Endothelial cell of umbilical vein (primary cell): Measurements from ENCODE around the gene TUBGCP3. TPM values are rescaled to one million over a fixed set of nuclear protein-coding genes. Genes with fewer than 3 reads are reported as not detected.

Source experiments
- BruUV-seq: library from RNA; stranded (reverse); fragments of 400-500 nt; replicated peaks from 2 replicates; lab custom pipeline; 2021; lab: Mats Ljungman, UMichigan
- CTCF ChIA-PET: fragments of 300-600, 350-600 bp; sonication (Branson Sonifier 250); formaldehyde crosslinking; loops from one replicate; lab custom pipeline; 2021; ENCODE audit warnings: antibody characterized with exemption, inconsistent platforms; lab: Charles Lee
- POLR2A ChIA-PET: fragments of 300-600, 350-600 bp; sonication (Branson Sonifier 250); formaldehyde crosslinking; loops from one replicate; lab custom pipeline; 2021; ENCODE audit warnings: antibody characterized with exemption, inconsistent platforms; lab: Charles Lee
- DNase-seq: peaks from one replicate; pipeline ENCODE4 v3.0.0-alpha.2; 2011; ENCODE audit warnings: low read depth, low spot score
- FAIRE-seq: peaks from 2 replicates; lab custom pipeline; 2011; peaks lifted over from hg19 to GRCh38; lab: Jason Lieb, UNC
- H2AFZ ChIP-seq: 2 replicates; pipeline ENCODE4 v1.6.0; 2012; ENCODE audit warnings: low read depth, low read length, control low read depth, inconsistent platforms
- H3K27ac ChIP-seq: 2 replicates; pipeline ENCODE4 v1.5.1; 2011; ENCODE audit warnings: low read depth, mild to moderate bottlenecking, control low read depth, low read length, moderate library complexity; ENCODE audit not compliant: insufficient read depth
- H3K27me3 ChIP-seq, 2 experiments: 2 replicates each; pipeline versions ENCODE4 v1.6.0 to v1.6.1; 2011; ENCODE audit warnings: low read length in 2 of 2, mixed read lengths in 1 of 2; ENCODE audit not compliant: control insufficient read depth in 2 of 2, insufficient read depth in 2 of 2
- H3K36me3 ChIP-seq, 2 experiments: 2 replicates in 1 of 2; 3 replicates in 1 of 2; pipeline ENCODE4 v1.5.1; 2011; ENCODE audit warnings: low read length in 2 of 2, mild to moderate bottlenecking in 1 of 2, moderate library complexity in 1 of 2; ENCODE audit not compliant: control insufficient read depth in 2 of 2, insufficient read depth in 2 of 2; ENCODE audit errors: extremely low read depth in 1 of 2
- H3K4me1 ChIP-seq: 3 replicates; pipeline ENCODE4 v1.5.1; 2011; ENCODE audit warnings: mild to moderate bottlenecking, low read length; ENCODE audit not compliant: control insufficient read depth, insufficient read depth; ENCODE audit errors: extremely low read depth
- H3K4me2 ChIP-seq: 2 replicates; pipeline ENCODE4 v1.6.1; 2011; ENCODE audit warnings: low read length, control low read depth, mixed read lengths; ENCODE audit not compliant: insufficient read depth
- H3K4me3 ChIP-seq, 3 experiments: fragments of 200-600 bp in 1 of 3; sonication (generic), shearing (Covaris generic) in 1 of 3; replicated peaks in 1 of 3; 2 replicates each; pipeline ENCODE4 v1.5.1; 2011 to 2016; ENCODE audit warnings: control low read depth in 3 of 3, low read length in 3 of 3, mild to moderate bottlenecking in 2 of 3, inconsistent platforms in 1 of 3, low read depth in 1 of 3, moderate library complexity in 1 of 3; ENCODE audit not compliant: insufficient read depth in 1 of 3
- H3K79me2 ChIP-seq: 2 replicates; pipeline ENCODE4 v1.6.0; 2012; ENCODE audit warnings: low read length, inconsistent platforms; ENCODE audit not compliant: control insufficient read depth, insufficient read depth
- H3K9ac ChIP-seq: replicated peaks from 2 replicates; pipeline ENCODE3; 2011; ENCODE audit warnings: low read length, control low read depth; ENCODE audit not compliant: insufficient read depth; ENCODE audit errors: extremely low read depth
- H3K9me1 ChIP-seq: replicated peaks from 3 replicates; pipeline ENCODE4 v1.6.0; 2011; ENCODE audit warnings: mild to moderate bottlenecking, low read length; ENCODE audit not compliant: control insufficient read depth, insufficient read depth; ENCODE audit errors: extremely low read depth
- H3K9me3 ChIP-seq: replicated peaks from 2 replicates; pipeline ENCODE4 v1.5.1; 2012; ENCODE audit warnings: low read length, inconsistent platforms; ENCODE audit not compliant: control insufficient read depth, insufficient read depth
- H4K20me1 ChIP-seq: replicated peaks from 2 replicates; pipeline ENCODE3; 2011; ENCODE audit warnings: mild to moderate bottlenecking, low read length; ENCODE audit not compliant: control insufficient read depth, insufficient read depth; ENCODE audit errors: extremely low read depth
- EZH2 ChIP-seq: IDR thresholded peaks from 2 replicates; pipeline ENCODE4 v1.6.1; 2012; ENCODE audit warnings: borderline replicate concordance, low read depth, mild to moderate bottlenecking, moderate library complexity, low read length, inconsistent platforms; ENCODE audit not compliant: severe bottlenecking
- GATA2 ChIP-seq: IDR thresholded peaks from 2 replicates; pipeline ENCODE4 v1.7.0; 2011; ENCODE audit warnings: low read depth, mild to moderate bottlenecking, moderate library complexity, mixed read lengths, low read length; ENCODE audit not compliant: insufficient read length, insufficient read depth
- JUN ChIP-seq: IDR thresholded peaks from 2 replicates; pipeline ENCODE4 v1.6.1; 2011; ENCODE audit warnings: borderline replicate concordance, low read depth; ENCODE audit not compliant: insufficient read length, insufficient read depth
- MAX ChIP-seq: IDR thresholded peaks from 2 replicates; pipeline ENCODE4 v1.6.1; 2011; ENCODE audit not compliant: insufficient read depth, insufficient read length
- MYC ChIP-seq: IDR thresholded peaks from one replicate; pipeline ENCODE4 v1.6.1; 2011; ENCODE audit warnings: mild to moderate bottlenecking, low read depth, low read length
- POLR2A ChIP-seq: IDR thresholded peaks from 2 replicates; pipeline ENCODE4 v1.6.1; 2012; ENCODE audit warnings: low read depth, mild to moderate bottlenecking, control low read depth, low read length
- dilution Hi-C: fragments of 300-500 bp; cut with MboI; formaldehyde crosslinking; loops from one replicate; pipeline ENCODE4 v1.15.0; 2019; ENCODE audit warnings: low sequenced_read_pairs; ENCODE audit not compliant: extremely low pct_ligation_motif_present
- intact Hi-C: fragments of 100-400 bp; cut with micrococcal nuclease; formaldehyde crosslinking; loops from one replicate; pipeline ENCODE4 v1.10.0; 2022
- polyA plus RNA-seq, 4 experiments: library from polyadenylated mRNA; depleted of rRNA in 3 of 4; stranded (reverse) in 3 of 4; unstranded in 1 of 4; fragments of >200 nt; gene quantifications; 2 replicates each; pipeline versions ENCODE4 v1.2.1 to v1.2.3, GENCODE V29; 2011 to 2012; ENCODE audit warnings: missing spikeins in 1 of 4
- total RNA-seq: library from RNA; stranded (reverse); gene quantifications from 2 replicates; pipeline ENCODE4 v1.2.3, GENCODE V29; 2021

TUBGCP3 gene
- total and polyA plus RNA-seq, 2 donors (not counting 3 experiments of a cell fraction or from before 2014, with no cell fraction given), result 36.4 to 47.7 TPM

GRCh38 chr13:112516218-112516617 lies 71.7 kb downstream of the TUBGCP3 start:
- H2AFZ ChIP-seq, result no peak overlapping the region
- POLR2A ChIA-PET, result no interaction called here
- H3K9me3 ChIP-seq, result no peaks in the 10 kb centered on the region
- intact Hi-C loops, result no loop called here
- H3K4me2 ChIP-seq, result no peak overlapping the region
- no TSS peak for BruUV-seq
- no peak overlapping the region for H3K27ac ChIP-seq
- no peaks in the 10 kb centered on the region for H3K79me2 ChIP-seq
- dilution Hi-C loops, result no loop called here
- FAIRE-seq (no peak), DNase-seq (no peak)
- no peaks in the 10 kb centered on the region for H3K9me1 ChIP-seq
- H4K20me1 ChIP-seq, result no peaks in the 10 kb centered on the region
- H3K4me1 ChIP-seq, result no peaks in the 10 kb centered on the region
- H3K4me3 ChIP-seq, result no peak overlapping the region
- peaks cover 7 to 15% of the 10 kb centered on the region in 2 experiments for H3K36me3 ChIP-seq
- CTCF ChIA-PET, result interaction anchor here (1.1 to 3.1 kb wide), 2 partner anchors 9 to 90 kb away, joined by 3 to 10 read pairs; no protein-coding TSS in a partner anchor
- H3K27me3 ChIP-seq, result no peaks in the 10 kb centered on the region
- no peak overlapping the region for H3K9ac ChIP-seq
- TF ChIP-seq MAX, result no peak
- TF ChIP-seq POLR2A, result no peak
- TF ChIP-seq JUN, result no peak

GRCh38 chr13:112513761-112514160 lies 74.2 kb downstream of the TUBGCP3 start:
- H3K9me3 ChIP-seq, result no peaks in the 10 kb centered on the region
- intact Hi-C loops, result loop anchor here (5.0 kb wide), 1 partner anchor 74 kb away; the partner anchor contains the start of gene TUBGCP3
- no peaks in the 10 kb centered on the region for H3K79me2 ChIP-seq
- H3K27ac ChIP-seq, result no peak overlapping the region
- H3K9me1 ChIP-seq, result no peaks in the 10 kb centered on the region
- dilution Hi-C loops, result no loop called here
- TF ChIP-seq GATA2, result no peak
- TF ChIP-seq MYC, result no peak
- no peak for TF ChIP-seq MAX
- no peak for TF ChIP-seq EZH2
- TF ChIP-seq JUN, result no peak
- H3K9ac ChIP-seq, result no peak overlapping the region
- no peaks in the 10 kb centered on the region for H3K4me1 ChIP-seq
- no peak overlapping the region for H3K4me2 ChIP-seq
- H3K27me3 ChIP-seq, result no peaks in the 10 kb centered on the region
- H3K4me3 ChIP-seq, result no peak overlapping the region
- BruUV-seq, result no TSS peak
- CTCF ChIA-PET, result interaction anchor here (1.3 kb wide), 1 partner anchor 93 kb away, joined by 3 read pairs; no protein-coding TSS in a partner anchor
- H4K20me1 ChIP-seq, result no peaks in the 10 kb centered on the region
- FAIRE-seq (peak; percentile 43), DNase-seq (no peak)
- peaks cover 2 to 9% of the 10 kb centered on the region in 2 experiments for H3K36me3 ChIP-seq
- H2AFZ ChIP-seq, result no peak overlapping the region
- POLR2A ChIA-PET, result no interaction called here
